NCI-H345 treated with DMSO at 0.1 percent for 48 hours (cell line): ENCODE results near the gene RGS12.

ENCODE experiments used
- DNase-seq: peaks from one replicate; lab custom pipeline; 2025; ENCODE audit not compliant: unreplicated experiment; lab: John Stamatoyannopoulos, UW

Gene RGS12

GRCh38 chr4:3307486-3307885, 14.7 kb downstream of the RGS12 start:
- DNase-seq, result no peak

- no peak for DNase-seq
Observed at GRCh38 chr4:3307891-3308575, 15.2 kb downstream of the RGS12 start.

- no peak for DNase-seq
Observed at GRCh38 chr4:3308691-3309090, 15.9 kb downstream of the RGS12 start.

GRCh38 chr4:3310301-3311094, 17.7 kb downstream of the RGS12 start:
- DNase-seq, result no peak

- no peak for DNase-seq
Observed at GRCh38 chr4:3311095-3311372, 18.2 kb downstream of the RGS12 start.

- no peak for DNase-seq
Observed at GRCh38 chr4:3311489-3312171, 18.8 kb downstream of the RGS12 start.

GRCh38 chr4:3312362-3312761, 19.5 kb downstream of the RGS12 start:
- DNase-seq, result no peak

- no peak for DNase-seq
Observed at GRCh38 chr4:3313139-3313538, 20.3 kb downstream of the RGS12 start.

GRCh38 chr4:3313556-3314228, 20.9 kb downstream of the RGS12 start:
- DNase-seq, result no peak

GRCh38 chr4:3314706-3315260, 22.0 kb downstream of the RGS12 start:
- no peak for DNase-seq

- DNase-seq, result no peak
Observed at GRCh38 chr4:3315566-3315965, 22.7 kb downstream of the RGS12 start.

GRCh38 chr4:3316146-3316545, 23.3 kb downstream of the RGS12 start:
- DNase-seq, result no peak

GRCh38 chr4:3317011-3317655, 24.3 kb downstream of the RGS12 start:
- DNase-seq, result no peak

- no peak for DNase-seq
Observed at GRCh38 chr4:3317656-3318211, 24.9 kb downstream of the RGS12 start.

GRCh38 chr4:3318561-3319021, 25.8 kb downstream of the RGS12 start:
- DNase-seq, result no peak

- DNase-seq, result no peak
Observed at GRCh38 chr4:3320361-3321023, 27.7 kb downstream of the RGS12 start.

- DNase-seq, result no peak
Observed at GRCh38 chr4:3321295-3321889, 28.6 kb downstream of the RGS12 start.

- DNase-seq, result no peak
Observed at GRCh38 chr4:3322059-3322550, 29.3 kb downstream of the RGS12 start.

GRCh38 chr4:3323071-3323481, 30.3 kb downstream of the RGS12 start:
- DNase-seq, result no peak
